Cardiac muscle cell (in vitro differentiated cells and primary cell): ENCODE data around the gene EZH2. TPM values are rescaled to one million over a fixed set of nuclear protein-coding genes. Genes with fewer than 3 reads are reported as not detected.

Experiments
- DNase-seq, 2 donors: peaks; one replicate each; pipeline versions ENCODE4 v3.0.0 to v3.0.0-alpha.2; 2010 to 2017; ENCODE audit warnings: low read depth in 1 of 2, low spot score in 1 of 2
- H3K27ac ChIP-seq: fragments of 200-600 bp; sonication (generic); 2 replicates; pipeline ENCODE4 v1.5.1; 2016
- H3K27me3 ChIP-seq: fragments of 200-600 bp; sonication (generic); 2 replicates; pipeline ENCODE4 v1.6.0; 2016; ENCODE audit warnings: control low read depth
- H3K36me3 ChIP-seq: fragments of 200-600 bp; sonication (generic); 2 replicates; pipeline ENCODE4 v1.5.1; 2016; ENCODE audit warnings: control low read depth
- H3K4me1 ChIP-seq: fragments of 200-600 bp; sonication (generic); 2 replicates; pipeline ENCODE4 v1.8.1; 2017; ENCODE audit warnings: low read depth, mild to moderate bottlenecking, mixed run types
- H3K4me3 ChIP-seq: fragments of 200-600 bp; sonication (generic); 2 replicates; pipeline ENCODE4 v1.5.1; 2016; ENCODE audit warnings: mild to moderate bottlenecking
- H3K9me3 ChIP-seq: fragments of 200-600 bp; sonication (generic); 2 replicates; pipeline ENCODE4 v1.5.1; 2017; ENCODE audit warnings: low read depth, mild to moderate bottlenecking, control low read depth
- polyA plus RNA-seq: library from polyadenylated mRNA; unstranded; fragments of >200 nt; fragmentation: Nextera tagmentation; extraction: Ambion mirVana; gene quantifications from 2 replicates; pipeline ENCODE4 v1.2.1, GENCODE V29; 2016
- total RNA-seq: library from RNA; depleted of rRNA; stranded (reverse); fragments of >200 nt; gene quantifications from 2 replicates; pipeline ENCODE4 v1.2.3, GENCODE V29; 2016
- TF ChIP-seq, protein P1 (sequence below): IDR thresholded peaks from 2 replicates; pipeline ENCODE4 v1.5.1; 2012; ENCODE audit warnings: low read depth, mild to moderate bottlenecking, low read length

The EZH2 gene
- total and polyA plus RNA-seq, 2 experiments from 2014 or later, result 18.7 to 28.4 TPM

DNA sequence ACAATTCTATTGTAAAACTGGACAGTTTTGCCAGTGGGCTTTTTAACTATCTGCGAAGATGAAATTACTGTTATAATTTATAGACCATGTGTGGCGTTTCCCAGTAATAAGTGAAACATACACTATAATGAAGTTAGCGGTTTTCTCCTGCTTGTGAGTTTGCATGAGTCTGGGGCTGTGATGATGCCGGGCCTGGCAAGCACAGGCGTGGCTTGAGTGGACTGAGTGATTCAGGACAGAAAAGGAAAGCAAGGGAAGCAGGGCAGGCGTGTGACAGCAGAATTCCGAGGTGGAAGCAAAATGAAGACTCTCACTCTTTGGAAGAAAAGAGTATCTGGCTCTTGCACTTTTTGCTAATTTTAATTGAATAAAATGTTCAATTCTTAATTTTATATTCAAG, 94.9 kb downstream of the EZH2 start:
- Histone ChIP-seq H3K4me1 (peaks cover 7% of the 10 kb centered on the region), H3K27me3 (no peaks in the 10 kb centered on the region), H3K27ac (peak overlapping the region; percentile 32), H3K4me3 (no peak overlapping the region), H3K9me3 (no peaks in the 10 kb centered on the region), H3K36me3 (peaks cover 77% of the 10 kb centered on the region)
- DNase-seq, result no peak
- TF ChIP-seq, protein P1, sequence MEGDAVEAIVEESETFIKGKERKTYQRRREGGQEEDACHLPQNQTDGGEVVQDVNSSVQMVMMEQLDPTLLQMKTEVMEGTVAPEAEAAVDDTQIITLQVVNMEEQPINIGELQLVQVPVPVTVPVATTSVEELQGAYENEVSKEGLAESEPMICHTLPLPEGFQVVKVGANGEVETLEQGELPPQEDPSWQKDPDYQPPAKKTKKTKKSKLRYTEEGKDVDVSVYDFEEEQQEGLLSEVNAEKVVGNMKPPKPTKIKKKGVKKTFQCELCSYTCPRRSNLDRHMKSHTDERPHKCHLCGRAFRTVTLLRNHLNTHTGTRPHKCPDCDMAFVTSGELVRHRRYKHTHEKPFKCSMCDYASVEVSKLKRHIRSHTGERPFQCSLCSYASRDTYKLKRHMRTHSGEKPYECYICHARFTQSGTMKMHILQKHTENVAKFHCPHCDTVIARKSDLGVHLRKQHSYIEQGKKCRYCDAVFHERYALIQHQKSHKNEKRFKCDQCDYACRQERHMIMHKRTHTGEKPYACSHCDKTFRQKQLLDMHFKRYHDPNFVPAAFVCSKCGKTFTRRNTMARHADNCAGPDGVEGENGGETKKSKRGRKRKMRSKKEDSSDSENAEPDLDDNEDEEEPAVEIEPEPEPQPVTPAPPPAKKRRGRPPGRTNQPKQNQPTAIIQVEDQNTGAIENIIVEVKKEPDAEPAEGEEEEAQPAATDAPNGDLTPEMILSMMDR, result no peak

DNA sequence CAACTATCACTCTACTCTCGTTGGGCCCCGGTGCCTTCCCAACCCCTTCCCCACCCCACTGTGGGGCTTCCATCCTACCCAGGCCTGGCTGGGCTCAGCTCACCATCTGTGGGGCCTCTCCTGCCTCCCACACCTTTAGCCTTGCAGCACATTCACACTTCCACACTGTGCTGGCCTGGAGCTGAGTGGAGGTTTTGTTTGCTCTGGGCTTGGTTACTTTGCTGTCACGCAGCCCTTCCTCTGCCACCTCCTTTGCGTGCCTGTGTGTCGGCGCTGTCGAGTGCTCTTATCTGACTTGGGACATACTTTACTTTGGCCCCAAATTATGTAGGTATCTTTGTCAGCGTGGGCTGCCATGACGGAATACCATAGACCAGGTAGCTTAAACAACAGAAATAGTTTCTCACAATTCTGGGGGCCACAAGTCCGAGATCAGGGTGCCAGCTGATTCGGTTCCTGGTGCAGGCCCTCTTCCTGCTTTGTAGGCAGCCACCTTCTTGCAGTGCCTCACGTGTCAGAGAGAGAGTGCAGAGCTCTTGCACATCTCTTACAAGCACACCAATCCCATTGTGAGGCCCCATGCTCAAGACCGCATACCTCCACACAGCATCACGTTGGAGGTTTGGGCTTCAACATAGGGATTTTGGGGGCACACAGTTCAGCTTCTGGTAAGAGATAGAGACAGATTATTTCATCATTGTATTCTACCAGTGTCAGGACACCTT, 96.4 kb downstream of the EZH2 start:
- DNase-seq, result peak in 1 of 2 donors; percentile 49
- Histone ChIP-seq H3K27me3 (no peaks in the 10 kb centered on the region), H3K9me3 (no peaks in the 10 kb centered on the region), H3K4me3 (no peak overlapping the region), H3K4me1 (peaks cover 7% of the 10 kb centered on the region), H3K36me3 (peaks cover 71% of the 10 kb centered on the region), H3K27ac (peak overlapping the region; percentile 63)
- TF ChIP-seq, protein P1, result no peak

DNA sequence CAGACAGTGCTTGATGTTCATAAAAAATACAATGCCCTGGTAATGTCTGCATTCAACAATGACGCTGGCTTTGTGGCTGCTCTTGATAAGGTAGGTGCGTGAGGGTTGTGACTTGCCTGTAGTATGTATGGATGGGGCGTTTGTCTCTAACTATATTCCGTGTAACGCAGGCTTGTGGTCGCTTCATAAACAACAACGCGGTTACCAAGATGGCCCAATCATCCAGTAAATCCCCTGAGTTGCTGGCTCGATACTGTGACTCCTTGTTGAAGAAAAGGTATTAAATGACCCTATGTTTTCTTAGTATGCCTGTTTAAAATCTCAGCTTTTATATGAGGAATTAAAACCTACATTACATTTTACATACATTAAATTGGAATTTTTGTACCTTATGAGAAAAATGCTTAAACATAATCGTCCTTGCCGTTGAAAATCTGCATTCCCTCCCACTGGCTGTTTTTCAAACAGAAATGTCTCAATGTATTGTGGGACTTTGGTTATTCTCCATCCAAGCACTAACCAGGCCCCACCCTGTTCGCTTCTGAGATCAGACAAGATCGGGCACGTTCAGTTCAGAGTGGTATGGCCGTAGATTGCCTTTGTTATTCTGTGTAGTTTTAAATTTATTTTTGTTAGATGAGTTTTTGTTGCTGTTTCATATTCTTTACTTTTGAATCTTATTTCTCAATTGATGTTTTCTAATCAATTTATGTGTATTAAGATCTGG, 100.1 kb downstream of the EZH2 start:
- no peak overlapping the region for H3K27ac ChIP-seq
- no peak overlapping the region for H3K4me3 ChIP-seq
- DNase-seq, result no peak
- no peaks in the 10 kb centered on the region for H3K9me3 ChIP-seq
- TF ChIP-seq, protein P1, result no peak
- H3K36me3 ChIP-seq, result peaks cover 44% of the 10 kb centered on the region
- peaks cover 7% of the 10 kb centered on the region for H3K4me1 ChIP-seq
- no peaks in the 10 kb centered on the region for H3K27me3 ChIP-seq

DNA sequence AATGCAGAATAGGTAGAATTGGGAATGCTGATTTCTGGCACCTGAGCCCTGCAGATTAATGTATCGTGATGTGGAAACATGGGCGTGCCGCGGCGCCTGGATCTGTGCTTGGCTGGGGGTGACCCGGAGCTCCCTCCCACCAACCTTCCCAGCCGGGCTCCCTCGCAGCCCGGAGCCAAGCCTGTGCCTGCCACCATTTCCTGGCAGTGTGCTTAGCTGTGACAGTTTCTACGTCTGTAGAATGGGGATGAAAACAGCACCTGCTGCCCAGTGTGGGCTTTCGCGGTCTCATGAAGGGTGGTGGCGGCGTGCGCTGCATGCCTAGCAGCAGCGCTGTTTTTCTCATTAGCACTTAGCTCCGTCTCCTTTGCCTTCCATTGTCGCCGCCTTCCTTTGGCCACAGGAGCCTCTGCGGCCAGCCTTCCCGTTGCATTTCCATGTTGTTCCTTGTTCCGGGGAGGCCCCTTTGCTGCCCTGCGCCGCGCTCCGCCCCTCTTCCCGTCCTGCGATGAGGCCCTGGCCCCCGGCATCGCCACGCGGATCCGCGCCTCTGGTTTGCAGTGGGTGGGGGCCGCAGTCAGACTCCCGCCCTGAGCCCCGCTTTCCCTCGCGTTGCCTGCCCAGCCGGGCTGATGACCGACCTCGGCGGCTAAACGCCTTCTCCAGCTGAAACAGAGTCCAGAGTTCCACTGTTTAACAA, 101.2 kb downstream of the EZH2 start:
- Histone ChIP-seq H3K27me3 (no peaks in the 10 kb centered on the region), H3K9me3 (no peaks in the 10 kb centered on the region), H3K27ac (no peak overlapping the region), H3K36me3 (peaks cover 37% of the 10 kb centered on the region), H3K4me3 (no peak overlapping the region), H3K4me1 (peaks cover 4% of the 10 kb centered on the region)
- TF ChIP-seq, protein P1, result no peak
- DNase-seq, result no peak

DNA sequence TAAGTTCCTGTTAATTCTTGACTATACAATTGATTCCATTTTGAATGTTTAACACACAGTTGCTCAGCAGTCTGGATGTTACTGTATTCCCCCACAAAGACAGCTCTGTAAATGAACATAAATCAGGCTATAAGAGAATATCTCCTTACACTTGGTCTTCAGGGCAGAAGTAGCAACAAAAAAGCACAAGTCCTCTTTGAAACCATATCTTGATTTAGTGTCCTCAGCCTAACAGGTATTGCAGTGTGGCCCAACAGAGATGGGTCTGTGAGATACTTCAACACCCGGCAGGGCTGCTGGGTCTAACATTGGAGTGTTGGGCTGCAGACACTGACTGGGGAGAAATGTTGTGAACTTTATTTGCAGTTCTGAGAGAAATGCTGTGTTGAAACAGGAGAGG, 109.6 kb downstream of the EZH2 start:
- Histone ChIP-seq H3K4me3 (no peak overlapping the region), H3K27ac (peak overlapping the region; percentile 38), H3K36me3 (peaks cover 49% of the 10 kb centered on the region), H3K27me3 (no peaks in the 10 kb centered on the region), H3K9me3 (no peaks in the 10 kb centered on the region), H3K4me1 (no peaks in the 10 kb centered on the region)
- no peak for DNase-seq
- TF ChIP-seq, protein P1, result no peak
